Measurements from ENCODE around the gene HOXC9.

HOXC9 gene

DNA sequence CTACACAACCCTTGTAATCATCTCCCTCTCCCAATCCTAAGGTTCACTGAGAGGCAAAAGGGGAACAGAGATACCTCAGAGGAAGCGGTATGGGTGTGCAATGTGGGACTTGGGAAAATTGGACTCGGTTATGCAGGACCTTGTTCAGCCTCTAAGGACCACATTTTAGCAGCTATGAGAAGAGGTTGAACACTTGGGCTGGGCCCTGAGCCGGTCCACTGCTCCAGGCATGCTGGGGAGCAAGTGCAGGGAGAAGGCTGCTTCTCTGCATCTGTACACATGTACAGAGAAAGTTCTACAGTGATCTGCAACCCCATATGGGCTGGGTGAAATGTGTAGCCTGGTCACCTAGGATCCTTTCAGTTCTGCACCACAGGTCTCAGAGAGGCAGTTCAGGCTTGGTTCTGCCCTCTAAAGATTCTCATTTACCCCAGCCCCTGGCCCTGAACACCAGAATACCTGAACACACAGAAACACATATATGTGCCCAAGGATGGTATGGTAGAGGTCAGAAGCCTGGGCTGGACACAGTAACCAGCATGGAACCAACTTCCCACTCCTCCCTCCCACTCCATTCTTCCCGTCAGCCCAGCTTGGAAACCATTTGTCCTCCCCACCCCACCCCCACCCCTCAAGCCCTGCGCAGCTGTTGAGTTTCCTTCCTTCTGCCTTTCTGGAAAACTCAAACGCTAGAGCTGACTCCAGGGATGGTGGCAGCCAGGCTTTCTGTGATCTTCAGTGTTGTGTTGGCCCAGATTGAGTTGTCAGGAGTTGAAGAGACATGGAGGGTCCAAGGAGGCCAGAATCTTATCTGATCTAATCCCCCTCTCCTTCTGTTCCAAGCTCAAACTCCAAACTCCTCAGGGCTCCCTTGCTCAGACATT lies 43.3 kb downstream of the HOXC9 start:
- DNase-seq: no peak

GRCh38 chr12:54044425-54045103 lies 44.6 kb downstream of the HOXC9 start:
- peak; percentile 74 for DNase-seq

DNA sequence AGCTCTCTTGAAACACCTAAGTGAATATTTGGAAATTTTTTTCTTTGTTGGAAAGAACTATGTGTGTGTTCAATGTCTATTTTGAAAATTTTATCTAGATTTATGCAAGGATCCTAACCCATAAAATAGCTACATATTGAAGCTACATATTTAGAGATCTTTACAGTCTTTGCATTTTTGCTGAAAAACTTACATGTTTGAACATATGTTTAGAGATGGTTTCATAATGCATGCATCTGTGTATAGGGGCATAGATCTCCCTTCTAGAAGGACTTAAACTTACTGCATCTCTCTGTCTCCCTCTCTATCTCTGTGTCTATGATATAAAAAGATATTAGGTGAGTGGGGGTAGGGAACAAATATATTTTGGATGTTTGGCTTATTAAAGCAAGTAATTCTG lies 45.4 kb downstream of the HOXC9 start:
- no peak for DNase-seq

DNA sequence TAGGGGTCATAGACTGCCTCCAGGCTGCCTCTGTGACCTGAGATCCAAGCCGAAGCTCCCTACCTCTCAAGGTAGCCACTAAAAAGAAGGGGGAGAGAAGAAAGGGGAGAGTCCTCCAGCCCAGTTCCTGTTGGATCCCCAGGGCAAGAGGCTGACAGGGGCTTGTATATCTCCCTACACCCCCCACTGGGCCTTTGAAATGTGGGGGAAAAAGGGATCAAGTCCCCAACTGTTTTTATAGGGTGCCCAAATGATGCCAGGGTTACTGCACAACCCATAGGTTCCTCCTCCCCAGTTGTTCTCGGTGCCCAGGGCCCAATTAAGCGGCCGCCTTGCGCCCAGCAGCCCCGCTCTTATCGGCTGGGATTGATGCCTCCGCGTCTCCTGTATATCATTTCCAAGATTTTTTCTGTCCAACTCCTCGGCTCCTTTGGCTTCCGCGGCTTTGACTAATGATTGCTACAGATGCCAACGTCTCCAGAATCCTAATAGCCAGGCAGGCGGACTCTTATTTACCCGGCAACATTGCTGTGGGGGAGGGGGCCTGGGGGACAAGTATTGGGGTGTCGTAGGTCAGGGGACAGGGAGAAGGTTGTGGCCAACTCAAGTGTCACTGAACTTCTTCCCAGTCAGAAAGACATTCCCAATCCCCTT lies 46.0 kb downstream of the HOXC9 start:
- DNase-seq: no peak

GRCh38 chr12:54046809-54047159 lies 46.8 kb downstream of the HOXC9 start:
- DNase-seq: no peak

DNA sequence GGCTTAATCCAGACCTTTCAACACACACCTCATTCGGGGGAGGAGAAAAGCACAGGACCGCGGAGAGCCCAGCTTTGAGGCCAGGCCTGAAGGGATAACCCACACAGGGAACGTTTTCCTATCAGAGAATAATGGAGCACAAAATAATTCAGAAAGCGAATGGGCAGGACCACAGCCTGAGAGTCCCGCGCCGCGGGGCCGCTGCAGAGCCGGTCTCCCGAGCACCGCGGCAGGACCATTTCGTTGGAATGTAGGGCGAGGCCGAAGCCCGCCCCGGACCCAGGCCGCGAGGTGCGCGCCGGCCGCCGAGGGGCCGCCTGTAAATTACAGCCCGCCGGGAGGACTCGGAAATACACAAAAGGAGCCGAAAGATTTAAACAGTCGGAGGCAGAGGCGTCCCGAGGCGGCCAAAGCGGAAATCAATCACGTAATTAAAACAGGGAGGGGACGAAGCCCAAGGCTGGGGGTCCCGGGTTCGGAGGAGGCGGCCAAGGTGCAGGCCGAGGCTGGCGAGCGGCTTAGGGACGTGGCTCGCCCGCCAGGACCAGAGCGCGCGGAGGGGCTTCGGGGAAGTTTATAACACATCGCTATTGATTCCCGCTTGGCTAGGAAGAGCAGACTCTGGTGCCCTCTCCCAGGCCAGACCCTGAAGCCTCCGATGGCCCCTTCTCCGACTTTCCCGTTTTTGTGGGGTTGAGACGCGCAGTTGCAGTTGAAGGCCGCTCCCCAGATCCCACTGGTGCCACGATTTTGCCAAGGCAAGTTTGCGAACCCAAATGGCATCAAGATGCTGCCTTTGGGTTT lies 47.4 kb downstream of the HOXC9 start:
- no peak for DNase-seq

DNA sequence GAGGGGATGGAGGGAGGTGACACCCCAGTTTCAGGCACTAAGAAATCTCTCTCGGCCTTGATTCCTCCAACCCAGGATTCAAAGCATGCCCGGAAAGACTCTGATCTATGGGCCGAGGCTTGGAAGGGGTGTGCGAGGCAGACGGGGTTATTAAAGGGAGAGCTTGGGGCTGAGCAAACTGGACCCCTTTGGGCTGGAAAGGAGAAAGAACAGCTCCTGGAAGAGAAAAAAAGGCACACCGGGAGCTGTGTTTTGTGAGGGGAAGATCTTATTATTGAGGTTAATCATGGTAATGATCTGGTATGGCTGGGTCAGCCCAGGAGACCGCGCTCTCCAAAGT lies 48.0 kb downstream of the HOXC9 start:
- no peak for DNase-seq

GRCh38 chr12:54048406-54049093 lies 48.6 kb downstream of the HOXC9 start:
- no peak for DNase-seq

DNA sequence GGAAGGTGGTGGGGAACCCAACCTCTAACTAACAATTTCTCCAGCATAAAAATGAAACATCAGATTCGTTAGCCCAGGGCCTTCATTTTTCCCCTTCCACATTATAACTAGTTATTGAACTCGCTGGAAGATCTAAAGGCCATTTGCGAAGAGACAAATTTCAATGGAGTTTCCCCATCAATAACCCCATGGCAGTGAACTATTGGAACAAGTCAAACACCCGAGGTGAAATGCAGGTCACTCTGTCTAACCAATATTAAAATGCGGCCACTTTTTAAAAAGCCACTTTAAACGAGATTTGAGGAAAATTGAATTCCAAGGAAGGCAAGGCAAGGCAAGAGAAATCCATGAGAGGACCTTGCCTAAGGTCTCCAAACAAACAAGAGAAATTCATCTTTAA lies 49.1 kb downstream of the HOXC9 start:
- DNase-seq: no peak

GRCh38 chr12:54050482-54050810 lies 50.5 kb downstream of the HOXC9 start:
- DNase-seq: no peak

- DNase-seq: peak; percentile 59
These were observed 51.3 kb downstream of the HOXC9 start for GRCh38 chr12:54051026-54051842.

- DNase-seq: peak; percentile 88
These were observed 52.0 kb downstream of the HOXC9 start for GRCh38 chr12:54051874-54052437.

DNA sequence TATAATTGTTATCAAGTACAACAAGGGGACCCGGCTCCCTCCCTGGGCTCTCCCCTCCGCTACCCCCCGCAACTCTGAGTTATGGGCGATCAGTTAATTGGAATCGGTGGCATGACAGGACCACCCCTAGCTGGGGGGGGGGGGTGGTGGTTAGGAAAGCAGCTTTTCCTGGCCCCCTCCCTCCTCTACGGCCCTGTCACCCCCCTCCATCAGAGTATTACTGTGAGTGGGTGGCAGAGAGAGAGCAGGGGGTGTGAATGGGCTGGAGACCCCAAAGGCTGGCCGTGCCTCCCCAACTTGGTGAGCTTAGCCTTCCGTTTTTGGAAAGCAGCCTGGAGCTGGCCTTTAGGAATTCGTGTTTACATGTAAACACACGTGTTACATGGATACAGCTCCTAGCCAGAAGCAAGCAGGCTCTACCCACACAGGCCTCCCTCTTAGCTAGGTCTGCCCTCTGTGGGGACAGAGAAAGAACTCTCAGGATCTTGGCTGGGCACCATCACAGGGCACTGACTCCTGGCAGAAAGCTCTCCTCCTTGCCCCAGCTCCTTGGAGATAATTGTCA lies 52.6 kb downstream of the HOXC9 start:
- peak; percentile 82 for DNase-seq
